Activated CD4-positive, alpha-beta memory T cell treated with anti-CD3 and anti-CD28 coated beads for 36 hours (primary cell): ENCODE data around the gene VPREB1. TPM values are rescaled to one million over a fixed set of nuclear protein-coding genes. Genes with fewer than 3 reads are reported as not detected.

Source experiments
- CTCF ChIA-PET: fragments of 350-600 bp; sonication (Branson Sonifier 250); formaldehyde crosslinking; loops from one replicate; lab custom pipeline; 2021; ENCODE audit warnings: antibody characterized with exemption, inconsistent platforms; lab: Charles Lee
- POLR2A ChIA-PET: fragments of 350-600 bp; sonication (Branson Sonifier 250); formaldehyde crosslinking; loops from one replicate; lab custom pipeline; 2021; ENCODE audit warnings: antibody characterized with exemption; lab: Charles Lee
- DNase-seq: peaks from one replicate; pipeline ENCODE4 v3.0.0-alpha.2; 2020
- H3K27ac Mint-ChIP-seq: one replicate; pipeline ENCODE4 v1.8.0; 2021; ENCODE audit warnings: mixed read lengths
- H3K27me3 Mint-ChIP-seq: one replicate; pipeline ENCODE4 v1.8.0; 2021; ENCODE audit warnings: mixed read lengths
- H3K36me3 Mint-ChIP-seq: one replicate; pipeline ENCODE4 v1.8.0; 2021; ENCODE audit warnings: mixed read lengths
- H3K4me1 Mint-ChIP-seq: one replicate; pipeline ENCODE4 v1.8.0; 2021; ENCODE audit warnings: low read depth, mixed read lengths
- H3K4me3 Mint-ChIP-seq: one replicate; pipeline ENCODE4 v1.8.0; 2021; ENCODE audit warnings: mild to moderate bottlenecking, mixed read lengths
- H3K9me3 Mint-ChIP-seq: one replicate; pipeline ENCODE4 v1.8.0; 2021; ENCODE audit warnings: mixed read lengths
- intact Hi-C: fragments of 100-400 bp; cut with micrococcal nuclease; formaldehyde crosslinking; loops from one replicate; pipeline ENCODE4 v1.15.1; 2023
- total RNA-seq, 2 experiments: library from RNA; stranded (reverse); gene quantifications; one replicate each; pipeline ENCODE4 v1.2.3, GENCODE V29; 2021

Gene VPREB1, protein sequence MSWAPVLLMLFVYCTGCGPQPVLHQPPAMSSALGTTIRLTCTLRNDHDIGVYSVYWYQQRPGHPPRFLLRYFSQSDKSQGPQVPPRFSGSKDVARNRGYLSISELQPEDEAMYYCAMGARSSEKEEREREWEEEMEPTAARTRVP
- not detected for total RNA-seq

DNA sequence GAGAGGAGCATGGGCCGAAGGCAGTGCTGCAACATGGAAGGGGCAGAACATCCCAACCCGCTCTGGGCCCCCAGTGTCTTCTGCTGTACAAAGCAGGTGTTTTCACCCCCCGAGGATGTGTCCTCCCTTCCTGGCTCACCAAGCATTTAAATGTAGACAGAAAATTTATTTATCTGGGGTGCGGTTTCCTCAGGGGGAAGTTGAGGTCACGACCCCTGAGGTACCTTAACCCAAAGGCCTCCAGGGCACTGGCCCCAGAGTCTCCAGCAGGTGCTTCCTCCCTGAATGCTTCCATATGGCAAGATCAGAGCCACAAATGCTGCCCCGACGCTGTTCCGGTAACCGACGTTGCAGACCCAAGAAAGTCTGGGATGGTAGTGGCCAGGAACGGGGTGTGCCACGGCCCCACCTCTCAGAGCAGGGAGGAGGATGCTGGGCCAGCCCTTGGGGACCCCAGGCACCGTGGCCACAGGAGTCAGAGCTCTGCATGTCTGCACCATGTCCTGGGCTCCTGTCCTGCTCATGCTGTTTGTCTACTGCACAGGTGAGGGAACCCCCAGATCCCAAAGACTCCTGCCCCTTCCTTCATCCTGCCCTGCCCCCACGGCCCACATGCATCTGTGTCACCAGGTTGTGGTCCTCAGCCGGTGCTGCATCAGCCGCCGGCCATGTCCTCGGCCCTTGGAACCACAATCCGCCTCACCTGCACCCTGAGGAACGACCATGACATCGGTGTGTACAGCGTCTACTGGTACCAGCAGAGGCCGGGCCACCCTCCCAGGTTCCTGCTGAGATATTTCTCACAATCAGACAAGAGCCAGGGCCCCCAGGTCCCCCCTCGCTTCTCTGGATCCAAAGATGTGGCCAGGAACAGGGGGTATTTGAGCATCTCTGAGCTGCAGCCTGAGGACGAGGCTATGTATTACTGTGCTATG is at the start of gene VPREB1:
Gene VPREB1 (plus strand): TSS at position 471 of the 935 bp plus-strand sequence. CDS start 28 bp downstream, at position 499.
- H3K4me3 Mint-ChIP-seq, result no peak within 1 kb of the TSS
- no peak within 1 kb of the TSS for H3K27ac Mint-ChIP-seq
- ChIA-PET POLR2A (no interaction called here), CTCF (interaction anchor here (2.1 to 18.4 kb wide), 2 partner anchors 9 to 38 kb away, joined by 6 to 569 read pairs; no protein-coding TSS in a partner anchor)
- H3K4me1 Mint-ChIP-seq, result peaks cover 11% of the 10 kb centered on the region
- H3K36me3 Mint-ChIP-seq, result no peaks in the 10 kb centered on the region
- DNase-seq, result no peak
- no peaks in the 10 kb centered on the region for H3K9me3 Mint-ChIP-seq
- peaks cover 2% of the 10 kb centered on the region for H3K27me3 Mint-ChIP-seq
- intact Hi-C loops, result no loop called here

DNA sequence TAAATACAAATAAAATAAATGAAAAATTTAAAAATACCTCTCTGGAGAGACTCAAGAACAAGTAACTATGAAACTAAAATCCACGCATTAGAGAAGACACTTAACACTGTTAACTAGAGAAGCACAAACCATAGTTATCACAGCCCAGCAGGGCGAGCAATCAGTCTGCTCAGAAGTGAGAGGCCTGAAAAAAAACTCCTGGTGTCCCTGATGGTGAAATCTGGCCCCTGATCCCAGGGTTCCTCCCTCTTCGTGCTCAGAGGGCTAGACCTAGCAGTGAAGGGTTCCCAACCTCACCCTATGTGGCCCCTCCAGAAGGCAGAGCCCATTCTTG is 49.7 kb upstream of the VPREB1 start:
- no peaks in the 10 kb centered on the region for H3K36me3 Mint-ChIP-seq
- peaks cover 2% of the 10 kb centered on the region for H3K9me3 Mint-ChIP-seq
- CTCF ChIA-PET, result interaction anchor here (1.0 to 22.6 kb wide), 9 partner anchors 10 to 59 kb away, joined by 3 to 569 read pairs (median 5); partner anchors contain the start of gene VPREB1
- H3K27me3 Mint-ChIP-seq, result peaks cover 18% of the 10 kb centered on the region
- H3K27ac Mint-ChIP-seq, result no peak overlapping the region
- POLR2A ChIA-PET, result no interaction called here
- H3K4me1 Mint-ChIP-seq, result no peaks in the 10 kb centered on the region
- no peak for DNase-seq
- intact Hi-C loops, result loop anchor here (1.0 kb wide), 1 partner anchor 39 kb away; no protein-coding TSS in a partner anchor
- no peak overlapping the region for H3K4me3 Mint-ChIP-seq

DNA sequence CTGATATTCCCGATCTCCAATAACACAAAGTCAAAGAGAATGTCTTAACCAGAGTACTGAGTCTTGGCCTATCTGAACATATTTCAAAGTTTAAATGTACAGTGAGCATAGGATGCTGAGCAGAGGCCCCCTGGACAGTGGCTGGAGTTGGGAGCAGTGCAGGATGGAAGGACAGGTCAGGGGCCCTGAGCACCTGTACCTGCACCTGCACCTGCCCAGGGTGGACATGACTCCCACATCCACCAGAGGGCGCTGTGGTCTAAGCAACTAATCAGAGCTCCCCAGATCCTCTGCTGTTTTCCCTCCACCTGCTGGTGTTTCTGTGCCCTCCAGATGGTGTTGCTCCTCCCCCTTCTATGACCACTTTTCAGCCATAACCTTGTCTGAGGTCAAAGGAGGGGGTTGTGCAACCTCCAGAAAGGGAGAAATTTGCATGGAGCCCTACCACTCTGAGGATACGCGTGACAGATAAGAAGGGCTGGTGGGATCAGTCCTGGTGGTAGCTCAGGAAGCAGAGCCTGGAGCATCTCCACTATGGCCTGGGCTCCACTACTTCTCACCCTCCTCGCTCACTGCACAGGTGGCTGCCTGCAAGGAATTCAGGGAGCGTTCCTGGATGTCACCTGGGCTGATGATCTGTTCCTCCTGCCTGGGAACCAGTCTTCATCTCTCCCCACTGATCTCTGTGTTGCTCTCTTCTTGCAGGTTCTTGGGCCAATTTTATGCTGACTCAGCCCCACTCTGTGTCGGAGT is 49.1 kb upstream of the VPREB1 start:
- Mint-ChIP-seq H3K27ac (no peak overlapping the region), H3K27me3 (peaks cover 15% of the 10 kb centered on the region), H3K36me3 (no peaks in the 10 kb centered on the region), H3K4me3 (no peak overlapping the region), H3K4me1 (no peaks in the 10 kb centered on the region), H3K9me3 (no peaks in the 10 kb centered on the region)
- ChIA-PET POLR2A (no interaction called here), CTCF (interaction anchor here (0.6 to 22.6 kb wide), 13 partner anchors 8 to 136 kb away, joined by 3 to 569 read pairs (median 5); partner anchors contain the start of gene VPREB1)
- DNase-seq, result peak; percentile 86
- intact Hi-C loops, result loop anchor here (1.0 kb wide), 1 partner anchor 39 kb away; no protein-coding TSS in a partner anchor

DNA sequence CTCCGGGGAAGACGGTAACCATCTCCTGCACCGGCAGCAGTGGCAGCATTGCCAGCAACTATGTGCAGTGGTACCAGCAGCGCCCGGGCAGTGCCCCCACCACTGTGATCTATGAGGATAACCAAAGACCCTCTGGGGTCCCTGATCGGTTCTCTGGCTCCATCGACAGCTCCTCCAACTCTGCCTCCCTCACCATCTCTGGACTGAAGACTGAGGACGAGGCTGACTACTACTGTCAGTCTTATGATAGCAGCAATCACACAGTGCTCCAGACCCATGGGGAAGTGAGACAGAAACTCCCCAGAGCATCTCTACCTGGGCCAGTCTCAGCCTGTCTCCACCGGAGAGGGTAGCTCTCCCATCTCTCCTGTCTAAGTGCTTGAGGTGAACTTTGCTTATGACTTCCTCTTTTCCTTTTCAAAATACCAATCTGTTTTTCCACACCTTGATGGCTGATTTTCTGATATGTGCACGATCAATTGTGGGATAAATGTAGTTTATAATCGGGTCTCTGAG is 48.5 kb upstream of the VPREB1 start:
- no peaks in the 10 kb centered on the region for H3K36me3 Mint-ChIP-seq
- H3K4me3 Mint-ChIP-seq, result no peak overlapping the region
- H3K27me3 Mint-ChIP-seq, result peaks cover 12% of the 10 kb centered on the region
- H3K9me3 Mint-ChIP-seq, result no peaks in the 10 kb centered on the region
- peaks cover 3% of the 10 kb centered on the region for H3K4me1 Mint-ChIP-seq
- POLR2A ChIA-PET, result no interaction called here
- DNase-seq, result no peak
- H3K27ac Mint-ChIP-seq, result no peak overlapping the region
- CTCF ChIA-PET, result interaction anchor here (0.6 to 22.6 kb wide), 14 partner anchors 8 to 136 kb away, joined by 3 to 569 read pairs (median 5); partner anchors contain the start of gene VPREB1
- intact Hi-C loops, result no loop called here

DNA sequence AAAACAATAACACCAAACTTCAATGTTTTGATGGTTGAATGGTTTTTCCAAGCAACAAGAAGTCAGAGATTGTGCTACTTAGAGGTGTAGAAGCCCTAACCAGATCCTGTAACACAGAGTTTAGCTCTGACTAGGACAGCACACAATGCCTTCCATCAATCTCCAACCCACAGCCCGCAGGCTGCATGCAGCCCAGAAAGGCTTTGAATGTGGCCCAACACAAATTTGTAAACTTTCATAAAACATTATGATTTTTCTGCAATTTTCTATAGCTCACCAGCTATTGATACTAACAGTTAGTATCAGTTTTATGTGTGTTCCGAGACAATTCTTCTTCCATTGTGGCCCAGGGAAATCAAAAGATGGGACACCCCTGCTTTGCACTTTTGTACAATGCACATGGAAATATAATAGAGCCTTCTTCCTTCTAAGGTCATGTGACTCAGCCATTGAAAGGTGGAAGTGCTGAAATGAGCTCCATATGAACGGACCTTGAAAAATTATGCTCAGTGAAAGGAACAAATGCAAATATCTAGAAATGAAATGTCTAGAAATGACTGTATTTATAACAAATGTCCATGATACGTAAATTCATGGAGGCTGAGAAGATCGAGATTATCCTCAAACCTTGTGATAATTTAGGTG is 47.6 kb upstream of the VPREB1 start:
- ChIA-PET CTCF (interaction anchor here (0.6 to 22.6 kb wide), 10 partner anchors 10 to 195 kb away, joined by 3 to 569 read pairs (median 6); partner anchors contain the start of gene VPREB1), POLR2A (no interaction called here)
- H3K27ac Mint-ChIP-seq, result no peak overlapping the region
- no peak overlapping the region for H3K4me3 Mint-ChIP-seq
- H3K27me3 Mint-ChIP-seq, result peaks cover 9% of the 10 kb centered on the region
- no peaks in the 10 kb centered on the region for H3K36me3 Mint-ChIP-seq
- intact Hi-C loops, result no loop called here
- DNase-seq, result no peak
- no peaks in the 10 kb centered on the region for H3K9me3 Mint-ChIP-seq
- peaks cover 3% of the 10 kb centered on the region for H3K4me1 Mint-ChIP-seq

DNA sequence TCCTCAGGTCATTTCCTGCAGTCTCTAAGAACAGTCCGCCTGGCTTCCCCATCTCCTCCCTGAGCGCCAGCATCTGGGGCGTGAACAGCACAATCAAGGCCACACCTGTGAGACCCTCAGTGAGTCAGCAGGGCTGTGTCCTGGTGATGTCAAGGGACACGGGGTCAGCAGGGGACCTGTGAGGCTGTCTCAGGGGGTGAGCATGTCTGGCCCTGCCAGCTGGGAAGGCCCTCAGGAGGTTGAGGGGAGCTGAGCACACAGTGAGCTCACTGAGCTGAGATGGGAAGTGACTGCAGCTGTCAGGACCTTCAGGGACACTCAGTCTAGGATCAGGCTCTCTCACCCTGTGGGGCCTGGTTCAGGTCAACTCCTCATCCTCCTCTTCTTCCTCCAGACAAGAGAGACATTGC is 46.6 kb upstream of the VPREB1 start:
- DNase-seq, result no peak
- ChIA-PET CTCF (interaction anchor here (0.6 to 22.6 kb wide), 8 partner anchors 9 to 122 kb away, joined by 3 to 569 read pairs (median 6); partner anchors contain the start of gene VPREB1), POLR2A (no interaction called here)
- Mint-ChIP-seq H3K27ac (no peak overlapping the region), H3K36me3 (no peaks in the 10 kb centered on the region), H3K27me3 (peaks cover 8% of the 10 kb centered on the region), H3K4me1 (peaks cover 3% of the 10 kb centered on the region), H3K4me3 (no peak overlapping the region), H3K9me3 (no peaks in the 10 kb centered on the region)
- intact Hi-C loops, result no loop called here

DNA sequence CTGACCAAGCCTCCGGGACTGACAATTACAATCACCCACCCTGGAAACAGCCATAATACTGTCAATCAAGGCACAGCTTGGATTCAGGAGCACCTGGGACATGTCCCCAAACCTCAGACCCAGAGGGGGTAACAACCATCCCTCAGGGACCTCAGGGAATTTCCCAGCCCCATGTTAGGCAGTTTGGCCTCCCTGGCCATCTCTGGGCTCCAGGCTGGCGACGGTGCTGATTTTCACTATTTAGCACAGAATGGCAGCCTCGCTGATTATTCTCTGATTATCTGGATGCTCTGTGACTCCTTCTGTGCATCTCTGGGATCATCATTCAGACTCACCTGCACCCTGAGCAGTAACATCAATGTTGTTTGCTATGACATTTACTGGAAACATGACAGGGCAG is 45.8 kb upstream of the VPREB1 start:
- CTCF ChIA-PET, result interaction anchor here (3.7 to 22.6 kb wide), 4 partner anchors 8 to 40 kb away, joined by 42 to 569 read pairs (median 51); partner anchors contain the start of gene VPREB1
- H3K4me3 Mint-ChIP-seq, result no peak overlapping the region

DNA sequence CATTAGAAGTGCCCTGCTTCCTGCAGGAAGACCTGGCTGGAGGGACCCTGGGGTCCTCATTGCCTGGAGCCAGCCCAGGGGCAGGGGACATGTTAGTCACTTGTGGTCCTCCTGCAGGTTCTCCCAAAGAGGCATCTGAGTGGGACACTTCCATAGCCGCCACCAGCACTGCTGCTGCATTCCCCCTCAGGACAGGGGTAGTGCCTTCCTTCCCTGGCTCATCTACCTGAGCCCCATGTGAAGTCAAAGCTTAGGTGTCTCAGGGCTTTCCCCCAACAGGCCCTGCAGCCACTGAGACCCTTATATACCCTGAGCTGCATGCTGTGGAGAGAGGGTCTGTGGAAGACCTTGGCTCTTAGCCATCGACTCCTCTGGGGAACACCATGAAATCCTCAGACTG is 45.0 kb upstream of the VPREB1 start:
- CTCF ChIA-PET, result interaction anchor here (0.9 to 22.6 kb wide), 5 partner anchors 11 to 157 kb away, joined by 3 to 569 read pairs (median 30); partner anchors contain the start of gene VPREB1
- no peaks in the 10 kb centered on the region for H3K9me3 Mint-ChIP-seq
- H3K27me3 Mint-ChIP-seq, result peaks cover 8% of the 10 kb centered on the region
- intact Hi-C loops, result no loop called here
- no peak for DNase-seq
- no peaks in the 10 kb centered on the region for H3K36me3 Mint-ChIP-seq
- peaks cover 3% of the 10 kb centered on the region for H3K4me1 Mint-ChIP-seq
- POLR2A ChIA-PET, result no interaction called here
- H3K4me3 Mint-ChIP-seq, result no peak overlapping the region
- no peak overlapping the region for H3K27ac Mint-ChIP-seq

More for the DNA sequence above, 45.8 kb upstream of the VPREB1 start:
- Mint-ChIP-seq H3K27me3 (peaks cover 8% of the 10 kb centered on the region), H3K36me3 (no peaks in the 10 kb centered on the region), H3K27ac (no peak overlapping the region), H3K9me3 (no peaks in the 10 kb centered on the region), H3K4me1 (peaks cover 3% of the 10 kb centered on the region)
- intact Hi-C loops, result no loop called here
- DNase-seq, result no peak
- POLR2A ChIA-PET, result no interaction called here

DNA sequence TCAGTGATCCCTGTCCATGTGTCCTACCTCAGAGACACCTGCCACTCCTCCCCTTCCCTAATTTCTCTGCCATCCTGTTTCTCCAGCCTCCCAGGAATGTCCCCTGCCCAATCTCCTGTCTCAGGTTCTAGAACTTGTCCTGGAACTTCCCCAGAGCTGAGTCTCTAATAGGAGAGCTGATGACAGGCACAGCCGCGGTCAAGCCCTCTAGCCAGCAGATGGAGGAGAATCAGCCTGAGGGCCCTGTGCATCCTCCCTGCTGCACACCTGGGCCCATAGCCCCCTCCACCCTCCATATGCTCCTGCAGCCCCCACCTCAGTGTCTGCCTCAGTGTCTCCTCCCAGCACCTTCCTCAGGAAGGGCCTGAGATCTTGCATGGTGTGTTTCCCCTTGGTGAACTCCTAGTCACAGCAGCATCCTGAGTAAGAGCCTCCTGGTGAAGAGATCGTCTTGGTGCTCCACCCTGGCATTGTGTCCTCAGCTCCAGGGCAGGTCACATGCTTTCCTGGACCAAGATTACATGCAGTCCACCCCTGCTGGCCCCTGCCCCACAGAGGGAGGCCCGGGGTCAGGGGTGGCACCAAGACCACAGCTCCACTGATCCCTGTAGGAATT is 43.9 kb upstream of the VPREB1 start:
- intact Hi-C loops, result no loop called here

DNA sequence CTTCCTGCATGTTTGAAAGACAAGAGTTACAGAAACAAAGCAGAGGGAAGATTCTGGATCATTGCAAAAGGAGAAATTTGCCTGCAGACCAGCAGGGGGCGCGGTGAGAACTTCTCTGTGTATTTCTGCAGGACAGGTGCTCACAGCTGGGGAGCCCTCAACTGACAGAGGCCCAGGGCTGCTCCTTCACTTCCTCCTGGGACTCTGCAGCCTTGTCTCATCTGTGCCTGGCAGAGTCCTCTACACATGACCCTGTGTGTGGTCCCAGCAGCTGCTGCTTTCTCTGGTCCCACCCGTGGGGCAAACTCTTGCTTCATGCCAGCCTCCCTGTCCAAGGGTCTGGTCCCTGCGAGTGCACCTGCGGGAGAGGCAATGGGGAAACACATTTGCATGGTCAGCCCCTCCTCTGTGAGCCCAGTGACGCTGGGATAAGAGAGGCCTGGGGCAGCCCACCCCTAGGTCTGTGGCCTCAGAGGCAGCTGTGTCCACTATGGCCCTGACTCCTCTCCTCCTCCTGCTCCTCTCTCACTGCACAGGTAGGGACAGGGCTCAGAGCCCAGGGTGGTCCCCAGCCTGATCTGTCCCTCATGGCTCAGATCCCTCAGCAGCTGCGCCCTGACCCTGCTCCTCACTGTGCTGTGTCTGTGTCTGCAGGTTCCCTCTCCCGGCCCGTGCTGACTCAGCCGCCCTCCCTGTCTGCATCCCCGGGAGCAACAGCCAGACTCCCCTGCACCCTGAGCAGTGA is 43.2 kb upstream of the VPREB1 start:
- H3K4me3 Mint-ChIP-seq, result no peak overlapping the region

More for the DNA sequence above, 43.9 kb upstream of the VPREB1 start:
- POLR2A ChIA-PET, result no interaction called here
- Mint-ChIP-seq H3K4me3 (no peak overlapping the region), H3K27me3 (peaks cover 8% of the 10 kb centered on the region), H3K9me3 (no peaks in the 10 kb centered on the region), H3K36me3 (no peaks in the 10 kb centered on the region), H3K27ac (no peak overlapping the region), H3K4me1 (peaks cover 3% of the 10 kb centered on the region)
- DNase-seq, result no peak
- CTCF ChIA-PET, result interaction anchor here (0.7 to 22.6 kb wide), 16 partner anchors 10 to 172 kb away, joined by 3 to 569 read pairs (median 5); partner anchors contain the start of gene VPREB1

More for the DNA sequence above, 43.2 kb upstream of the VPREB1 start:
- ChIA-PET POLR2A (no interaction called here), CTCF (interaction anchor here (0.6 to 22.6 kb wide), 16 partner anchors 9 to 173 kb away, joined by 3 to 569 read pairs (median 5); partner anchors contain the start of gene VPREB1)
- Mint-ChIP-seq H3K9me3 (no peaks in the 10 kb centered on the region), H3K27ac (no peak overlapping the region), H3K36me3 (no peaks in the 10 kb centered on the region), H3K27me3 (peaks cover 8% of the 10 kb centered on the region), H3K4me1 (peaks cover 3% of the 10 kb centered on the region)
- peak; percentile 79 for DNase-seq
- intact Hi-C loops, result no loop called here
